ENCODE data around the gene SUMO3.

The SUMO3 gene

GRCh38 chr21:44783020-44783696 is 34.7 kb downstream of the SUMO3 start:
- Histone ChIP-seq H3K4me3 (ENCODE audit: low read length) (no peak overlapping the region), H3K4me1 (ENCODE audit: insufficient read depth, low read length) (no peaks in the 10 kb centered on the region), H3K27me3 (ENCODE audit: insufficient read depth, low read length) (no peaks in the 10 kb centered on the region), H3K36me3 (ENCODE audit: insufficient read depth, low read length) (peaks cover 22% of the 10 kb centered on the region), H2AFZ (ENCODE audit: low read depth, low read length) (no peak overlapping the region), H3K9me3 (ENCODE audit: low read length) (peaks cover 4% of the 10 kb centered on the region)

- Histone ChIP-seq H3K9me3 (ENCODE audit: low read length) (peaks cover 4% of the 10 kb centered on the region), H3K4me3 (ENCODE audit: low read length) (no peak overlapping the region), H2AFZ (ENCODE audit: low read depth, low read length) (no peak overlapping the region), H3K36me3 (ENCODE audit: insufficient read depth, low read length) (peaks cover 29% of the 10 kb centered on the region), H3K4me1 (ENCODE audit: insufficient read depth, low read length) (no peaks in the 10 kb centered on the region), H3K27me3 (ENCODE audit: insufficient read depth, low read length) (no peaks in the 10 kb centered on the region)
Measured at GRCh38 chr21:44780767-44781459, 36.9 kb downstream of the SUMO3 start.

- Histone ChIP-seq H3K4me3 (ENCODE audit: low read length) (no peak overlapping the region), H3K4me1 (ENCODE audit: insufficient read depth, low read length) (no peaks in the 10 kb centered on the region), H2AFZ (ENCODE audit: low read depth, low read length) (no peak overlapping the region), H3K9me3 (ENCODE audit: low read length) (peaks cover 4% of the 10 kb centered on the region), H3K27me3 (ENCODE audit: insufficient read depth, low read length) (no peaks in the 10 kb centered on the region), H3K36me3 (ENCODE audit: insufficient read depth, low read length) (peaks cover 25% of the 10 kb centered on the region)
Measured at GRCh38 chr21:44780137-44780502, 37.7 kb downstream of the SUMO3 start.

GRCh38 chr21:44779417-44780136 is 38.3 kb downstream of the SUMO3 start:
- Histone ChIP-seq H3K36me3 (ENCODE audit: insufficient read depth, low read length) (peaks cover 25% of the 10 kb centered on the region), H3K27me3 (ENCODE audit: insufficient read depth, low read length) (no peaks in the 10 kb centered on the region), H3K9me3 (ENCODE audit: low read length) (peaks cover 3% of the 10 kb centered on the region), H3K4me3 (ENCODE audit: low read length) (no peak overlapping the region), H3K4me1 (ENCODE audit: insufficient read depth, low read length) (no peaks in the 10 kb centered on the region), H2AFZ (ENCODE audit: low read depth, low read length) (no peak overlapping the region)

DNA sequence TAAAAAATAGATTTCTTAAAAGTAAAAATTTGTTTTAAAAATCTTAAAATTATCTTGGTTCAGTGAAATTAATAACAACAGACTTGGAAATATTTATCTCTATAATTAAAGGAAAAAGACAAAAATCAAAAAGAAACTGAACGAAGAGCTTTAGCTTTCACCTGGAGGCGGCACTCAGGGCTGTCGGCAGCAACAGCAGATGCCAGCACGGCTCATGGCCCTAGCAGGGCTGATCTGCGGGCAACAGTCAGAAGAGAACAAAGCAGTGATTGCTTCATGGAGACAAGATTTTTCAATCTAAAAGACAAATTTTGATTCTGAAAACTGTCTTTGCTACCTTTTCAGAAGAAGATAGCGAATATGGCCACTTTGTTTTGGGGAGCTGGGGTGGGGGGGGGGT is 38.9 kb downstream of the SUMO3 start:
- Histone ChIP-seq H3K4me3 (ENCODE audit: low read length) (no peak overlapping the region), H2AFZ (ENCODE audit: low read depth, low read length) (no peak overlapping the region), H3K27me3 (ENCODE audit: insufficient read depth, low read length) (no peaks in the 10 kb centered on the region), H3K36me3 (ENCODE audit: insufficient read depth, low read length) (peaks cover 28% of the 10 kb centered on the region), H3K4me1 (ENCODE audit: insufficient read depth, low read length) (no peaks in the 10 kb centered on the region), H3K9me3 (ENCODE audit: low read length) (peaks cover 3% of the 10 kb centered on the region)

DNA sequence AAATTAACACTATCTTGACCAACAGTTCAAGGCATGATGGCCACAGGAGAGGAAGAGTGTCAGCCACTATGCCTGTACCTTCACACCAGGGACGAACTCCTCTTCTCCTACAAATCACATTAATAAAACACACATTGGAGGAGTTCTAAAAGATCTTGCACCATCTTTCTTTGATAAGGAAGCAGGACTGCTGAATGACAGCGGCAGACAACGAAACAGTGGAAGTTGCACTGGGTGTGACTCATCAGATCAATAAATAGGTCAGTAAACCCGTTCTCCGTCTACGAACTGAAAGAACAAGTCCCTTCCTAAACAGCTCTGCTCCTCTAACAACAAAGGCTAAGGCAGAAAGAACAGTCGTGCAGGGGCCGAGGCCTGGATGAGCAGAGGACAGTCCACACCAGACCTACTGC is 39.4 kb downstream of the SUMO3 start:
- Histone ChIP-seq H3K36me3 (ENCODE audit: insufficient read depth, low read length) (peaks cover 30% of the 10 kb centered on the region), H3K27me3 (ENCODE audit: insufficient read depth, low read length) (no peaks in the 10 kb centered on the region), H3K9me3 (ENCODE audit: low read length) (peaks cover 3% of the 10 kb centered on the region), H3K4me1 (ENCODE audit: insufficient read depth, low read length) (no peaks in the 10 kb centered on the region), H3K4me3 (ENCODE audit: low read length) (no peak overlapping the region), H2AFZ (ENCODE audit: low read depth, low read length) (no peak overlapping the region)

DNA sequence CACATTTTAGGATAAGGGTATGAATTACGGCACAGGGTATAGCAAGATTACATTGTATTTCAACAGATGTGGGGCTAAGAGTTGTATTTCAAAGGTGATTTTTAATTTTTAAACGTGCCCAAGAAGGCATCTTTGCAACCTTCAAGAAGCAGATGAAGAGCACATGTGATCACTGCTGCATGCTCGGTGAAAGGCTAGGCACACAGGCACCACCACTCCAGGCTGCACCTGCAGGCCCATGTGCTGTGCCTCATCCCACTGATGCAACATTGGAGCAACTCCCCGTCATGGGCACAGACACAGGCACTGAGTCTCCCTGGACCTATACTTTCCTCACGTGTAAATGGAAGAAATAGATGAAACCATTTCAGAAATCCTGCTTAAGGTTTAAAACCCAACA is 39.8 kb downstream of the SUMO3 start:
- Histone ChIP-seq H3K4me3 (ENCODE audit: low read length) (no peak overlapping the region), H3K4me1 (ENCODE audit: insufficient read depth, low read length) (no peaks in the 10 kb centered on the region), H2AFZ (ENCODE audit: low read depth, low read length) (no peak overlapping the region), H3K9me3 (ENCODE audit: low read length) (no peaks in the 10 kb centered on the region), H3K36me3 (ENCODE audit: insufficient read depth, low read length) (peaks cover 30% of the 10 kb centered on the region), H3K27me3 (ENCODE audit: insufficient read depth, low read length) (no peaks in the 10 kb centered on the region)

DNA sequence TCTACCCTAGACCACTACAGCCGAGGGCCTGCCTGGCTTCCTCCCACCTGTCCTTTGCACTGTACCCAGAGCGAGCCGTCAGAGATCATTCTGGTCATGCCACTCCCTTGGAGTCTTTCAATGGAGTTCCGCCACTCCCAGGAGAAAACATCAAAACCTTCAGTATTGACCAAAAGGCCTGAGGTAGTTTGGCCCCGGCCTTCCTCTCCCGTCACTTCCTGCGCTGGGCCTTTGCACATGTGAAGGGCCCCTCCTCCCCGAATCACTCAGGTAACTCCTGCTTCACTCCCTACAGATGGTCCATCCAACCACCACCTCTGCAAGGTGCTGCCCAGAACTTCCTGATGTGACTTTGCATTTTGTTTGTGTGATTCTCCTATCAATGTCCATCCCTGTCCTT is 42.9 kb downstream of the SUMO3 start:
- no peaks in the 10 kb centered on the region for H3K4me1 ChIP-seq (ENCODE audit: insufficient read depth, low read length)
- H3K36me3 ChIP-seq (ENCODE audit: insufficient read depth, low read length) = peaks cover 52% of the 10 kb centered on the region
- H3K4me3 ChIP-seq (ENCODE audit: low read length) = no peak overlapping the region
- no peaks in the 10 kb centered on the region for H3K9me3 ChIP-seq (ENCODE audit: low read length)
- H2AFZ ChIP-seq (ENCODE audit: low read depth, low read length) = no peak overlapping the region
- no peaks in the 10 kb centered on the region for H3K27me3 ChIP-seq (ENCODE audit: insufficient read depth, low read length)

DNA sequence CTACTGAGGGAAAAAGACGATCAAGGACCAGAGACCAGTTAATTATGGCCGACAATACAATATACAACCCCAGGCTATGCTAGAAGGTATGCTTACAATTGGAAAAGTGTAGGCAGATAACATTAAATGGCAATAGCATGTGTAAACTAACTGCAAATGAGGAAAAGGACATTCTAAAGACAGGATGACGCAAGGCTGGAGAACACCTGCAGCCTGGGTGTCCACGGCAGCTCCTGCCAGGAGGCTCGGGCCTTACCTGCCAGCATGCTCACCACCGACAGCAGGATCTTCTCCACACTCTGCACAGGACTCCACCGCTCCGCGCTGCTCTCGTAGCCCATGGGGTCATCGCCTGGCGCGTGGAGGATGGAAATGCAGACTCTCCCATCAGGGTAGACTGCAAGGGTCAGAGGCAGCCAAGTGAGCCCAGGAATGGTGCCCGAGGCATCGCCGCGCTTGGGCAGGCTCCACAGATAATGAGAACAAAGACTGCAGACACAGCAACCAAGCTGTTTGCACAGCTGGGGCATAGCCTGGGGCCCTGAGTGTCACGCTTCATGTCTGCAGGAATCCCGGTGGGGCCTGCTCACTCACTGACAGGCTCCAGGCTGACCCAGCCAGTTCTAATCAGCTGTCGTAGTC is 44.5 kb downstream of the SUMO3 start:
- Histone ChIP-seq H3K9me3 (ENCODE audit: low read length) (no peaks in the 10 kb centered on the region), H3K36me3 (ENCODE audit: insufficient read depth, low read length) (peaks cover 57% of the 10 kb centered on the region), H3K4me3 (ENCODE audit: low read length) (no peak overlapping the region), H3K4me1 (ENCODE audit: insufficient read depth, low read length) (peaks cover 8% of the 10 kb centered on the region), H2AFZ (ENCODE audit: low read depth, low read length) (no peak overlapping the region), H3K27me3 (ENCODE audit: insufficient read depth, low read length) (no peaks in the 10 kb centered on the region)

GRCh38 chr21:44771896-44772525 is 45.9 kb downstream of the SUMO3 start:
- no peak overlapping the region for H3K4me3 ChIP-seq (ENCODE audit: low read length)
- peaks cover 48% of the 10 kb centered on the region for H3K36me3 ChIP-seq (ENCODE audit: insufficient read depth, low read length)

DNA sequence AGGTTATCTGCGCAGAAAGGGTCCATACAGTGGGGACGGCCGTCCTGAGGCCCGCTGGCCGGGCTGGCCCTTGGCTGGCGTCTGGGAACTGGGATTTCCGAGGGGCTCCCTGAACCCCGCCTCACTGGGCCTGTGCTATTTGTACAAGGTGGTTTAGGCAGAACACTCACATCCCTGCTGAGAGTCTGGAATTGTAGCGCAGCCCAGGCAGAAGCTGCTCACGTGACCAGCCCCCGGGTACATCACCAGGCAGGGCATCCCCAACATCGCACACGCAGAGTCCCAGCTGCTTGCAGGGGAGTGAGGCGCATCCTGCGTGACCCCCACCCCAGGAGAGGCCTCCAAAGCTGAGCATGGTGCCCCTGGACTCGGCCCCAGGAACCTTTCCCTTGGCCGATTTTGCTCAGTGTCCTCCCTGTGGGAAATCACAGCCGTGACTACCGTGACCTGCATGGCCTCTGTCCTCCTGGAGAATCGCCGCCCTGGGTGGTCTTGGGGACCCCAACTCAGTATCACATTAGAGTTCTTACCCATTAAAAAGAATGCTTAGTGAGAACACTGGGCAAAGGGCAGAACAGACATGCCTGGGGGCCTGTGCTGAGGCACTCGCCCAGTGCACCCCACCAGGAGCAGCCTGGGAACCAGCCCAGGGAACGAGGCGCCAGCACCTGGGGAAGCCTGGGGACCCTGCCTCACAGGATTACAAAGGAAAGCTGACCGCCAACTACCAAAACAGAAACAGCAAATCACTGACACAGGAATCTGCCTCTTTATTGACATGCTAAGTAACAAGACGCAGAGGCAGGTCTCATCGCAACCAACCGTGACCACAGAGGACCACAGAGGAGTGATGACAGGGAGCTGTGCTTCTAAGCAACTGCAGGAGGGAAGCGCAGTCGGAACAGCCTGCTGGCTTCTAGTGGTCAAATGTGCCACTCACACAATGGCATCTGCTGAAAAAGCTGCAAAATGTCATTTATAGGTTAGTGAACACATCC is 49.7 kb downstream of the SUMO3 start:
- H3K4me3 ChIP-seq (ENCODE audit: low read length) = no peak overlapping the region
- peaks cover 30% of the 10 kb centered on the region for H3K36me3 ChIP-seq (ENCODE audit: insufficient read depth, low read length)
- H2AFZ ChIP-seq (ENCODE audit: low read depth, low read length) = no peak overlapping the region
- H3K9me3 ChIP-seq (ENCODE audit: low read length) = no peaks in the 10 kb centered on the region
- peaks cover 17% of the 10 kb centered on the region for H3K4me1 ChIP-seq (ENCODE audit: insufficient read depth, low read length)
- H3K27me3 ChIP-seq (ENCODE audit: insufficient read depth, low read length) = no peaks in the 10 kb centered on the region

More at GRCh38 chr21:44771896-44772525, 45.9 kb downstream of the SUMO3 start:
- Histone ChIP-seq H3K9me3 (ENCODE audit: low read length) (no peaks in the 10 kb centered on the region), H3K27me3 (ENCODE audit: insufficient read depth, low read length) (no peaks in the 10 kb centered on the region), H2AFZ (ENCODE audit: low read depth, low read length) (no peak overlapping the region), H3K4me1 (ENCODE audit: insufficient read depth, low read length) (peaks cover 17% of the 10 kb centered on the region)

- no peak overlapping the region for H2AFZ ChIP-seq (ENCODE audit: low read depth, low read length)
- no peak overlapping the region for H3K4me3 ChIP-seq (ENCODE audit: low read length)
- no peaks in the 10 kb centered on the region for H3K9me3 ChIP-seq (ENCODE audit: low read length)
Measured at GRCh38 chr21:44766818-44767354, 51.0 kb downstream of the SUMO3 start.

More at GRCh38 chr21:44766818-44767354, 51.0 kb downstream of the SUMO3 start:
- H3K27me3 ChIP-seq (ENCODE audit: insufficient read depth, low read length) = no peaks in the 10 kb centered on the region
- H3K36me3 ChIP-seq (ENCODE audit: insufficient read depth, low read length) = peaks cover 19% of the 10 kb centered on the region
- H3K4me1 ChIP-seq (ENCODE audit: insufficient read depth, low read length) = peaks cover 17% of the 10 kb centered on the region

All from neuron (in vitro differentiated cells).